Stromal cell of bone marrow (primary cell): ENCODE data around the gene SDF2L1.
"Not testable (repeated sequence)": the region's sequence is repeated elsewhere in the genome, so short reads cannot be mapped to it uniquely, and the experiment has no call there.

Experiments
- DNase-seq: peaks from one replicate; pipeline ENCODE4 v3.0.0-alpha.2; 2012; ENCODE audit warnings: low read depth

Gene SDF2L1

GRCh38 chr22:21636629-21637218 lies 5.4 kb upstream of the SDF2L1 start:
- DNase-seq: no peak

- DNase-seq: not testable (repeated sequence)
Measured at GRCh38 chr22:21637450-21637849, 4.7 kb upstream of the SDF2L1 start.

DNA sequence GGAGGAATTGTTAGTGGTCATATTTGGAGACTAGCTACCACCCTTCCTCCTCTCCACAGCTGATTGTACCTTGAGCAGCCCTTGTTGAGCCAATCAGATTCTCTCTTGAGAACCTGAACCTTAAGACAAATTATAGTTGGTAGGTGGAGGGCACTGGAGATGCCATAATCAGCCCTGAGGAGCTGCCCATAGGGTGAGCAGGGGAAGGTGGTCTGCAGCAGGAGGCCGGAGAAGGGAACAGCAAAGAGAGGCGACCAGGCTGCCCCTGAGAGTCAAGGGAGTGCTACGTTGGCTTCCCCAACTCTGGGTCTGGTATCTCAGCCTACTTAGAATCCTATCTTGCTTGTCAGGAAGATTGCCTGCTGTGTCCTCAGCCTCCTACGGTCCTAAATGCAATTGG lies 2.7 kb upstream of the SDF2L1 start:
- no peak for DNase-seq

GRCh38 chr22:21640810-21641209 lies 1.3 kb upstream of the SDF2L1 start:
- no peak for DNase-seq

DNA sequence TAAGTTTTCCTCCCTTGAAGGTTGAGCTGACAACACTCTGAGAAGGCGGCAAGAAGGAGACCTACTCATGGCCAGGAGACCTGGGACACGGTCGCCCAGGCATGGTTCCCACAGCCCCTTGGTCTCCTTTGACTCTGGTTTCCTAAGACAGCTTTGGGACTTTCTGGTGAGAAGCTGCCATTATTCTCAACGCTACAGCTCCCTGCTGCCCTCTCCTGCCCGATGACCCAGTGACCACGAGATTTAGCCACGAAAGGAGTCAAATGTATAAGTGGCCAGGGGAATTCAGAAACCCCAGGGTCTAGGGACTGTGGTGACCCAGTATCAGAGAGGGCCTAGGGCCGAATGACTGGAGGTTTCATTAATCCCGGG lies 699 bp upstream of the SDF2L1 start:
- no peak for DNase-seq

- DNase-seq: no peak
Measured at GRCh38 chr22:21642584-21643448, 714 bp downstream of the SDF2L1 start.

DNA sequence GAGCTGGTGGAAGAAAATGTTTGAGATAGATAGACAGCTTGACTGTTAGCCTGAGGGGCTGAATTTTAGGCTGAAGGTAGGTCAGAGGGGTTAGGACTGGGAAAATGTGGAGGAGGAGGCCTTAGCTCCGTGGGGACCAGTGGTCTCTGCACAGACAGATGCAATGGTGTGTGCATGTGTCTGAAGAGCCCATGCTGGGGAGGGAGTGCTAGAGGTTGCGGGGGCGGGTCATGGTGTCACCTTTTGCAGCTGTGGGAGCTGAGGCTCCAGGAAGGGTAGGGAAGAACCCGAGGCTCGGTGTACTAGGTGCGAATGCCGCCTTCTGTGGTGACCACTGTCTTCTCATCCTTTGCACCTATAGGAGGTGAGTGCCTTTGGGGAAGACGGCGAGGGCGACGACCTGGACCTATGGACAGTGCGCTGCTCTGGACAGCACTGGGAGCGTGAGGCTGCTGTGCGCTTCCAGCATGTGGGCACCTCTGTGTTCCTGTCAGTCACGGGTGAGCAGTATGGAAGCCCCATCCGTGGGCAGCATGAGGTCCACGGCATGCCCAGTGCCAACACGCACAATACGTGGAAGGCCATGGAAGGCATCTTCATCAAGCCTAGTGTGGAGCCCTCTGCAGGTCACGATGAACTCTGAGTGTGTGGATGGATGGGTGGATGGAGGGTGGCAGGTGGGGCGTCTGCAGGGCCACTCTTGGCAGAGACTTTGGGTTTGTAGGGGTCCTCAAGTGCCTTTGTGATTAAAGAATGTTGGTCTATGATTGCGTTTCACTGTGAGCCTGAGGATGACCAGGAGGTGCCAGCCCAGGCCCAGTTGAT lies 1.6 kb downstream of the SDF2L1 start:
- no peak for DNase-seq

DNA sequence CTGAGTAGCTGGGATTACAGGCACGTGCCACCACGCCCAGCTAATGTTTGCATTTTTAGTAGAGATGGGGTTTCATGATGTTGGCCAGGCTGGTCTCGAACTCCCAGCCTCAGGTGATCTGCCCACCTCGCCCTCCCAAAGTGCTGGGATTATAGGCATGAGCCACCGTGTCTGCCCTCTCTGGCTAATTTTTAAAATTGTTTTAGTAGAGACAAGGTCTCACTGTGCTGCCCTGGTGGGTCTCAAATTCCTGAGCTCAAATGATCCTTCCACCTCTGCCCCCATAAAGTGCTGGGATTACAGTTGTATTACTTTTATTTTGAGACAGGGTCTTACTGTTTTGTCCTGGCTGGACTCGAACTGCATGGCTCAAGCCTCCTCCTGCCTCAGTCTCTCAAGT lies 3.4 kb downstream of the SDF2L1 start:
- not testable (repeated sequence) for DNase-seq

DNA sequence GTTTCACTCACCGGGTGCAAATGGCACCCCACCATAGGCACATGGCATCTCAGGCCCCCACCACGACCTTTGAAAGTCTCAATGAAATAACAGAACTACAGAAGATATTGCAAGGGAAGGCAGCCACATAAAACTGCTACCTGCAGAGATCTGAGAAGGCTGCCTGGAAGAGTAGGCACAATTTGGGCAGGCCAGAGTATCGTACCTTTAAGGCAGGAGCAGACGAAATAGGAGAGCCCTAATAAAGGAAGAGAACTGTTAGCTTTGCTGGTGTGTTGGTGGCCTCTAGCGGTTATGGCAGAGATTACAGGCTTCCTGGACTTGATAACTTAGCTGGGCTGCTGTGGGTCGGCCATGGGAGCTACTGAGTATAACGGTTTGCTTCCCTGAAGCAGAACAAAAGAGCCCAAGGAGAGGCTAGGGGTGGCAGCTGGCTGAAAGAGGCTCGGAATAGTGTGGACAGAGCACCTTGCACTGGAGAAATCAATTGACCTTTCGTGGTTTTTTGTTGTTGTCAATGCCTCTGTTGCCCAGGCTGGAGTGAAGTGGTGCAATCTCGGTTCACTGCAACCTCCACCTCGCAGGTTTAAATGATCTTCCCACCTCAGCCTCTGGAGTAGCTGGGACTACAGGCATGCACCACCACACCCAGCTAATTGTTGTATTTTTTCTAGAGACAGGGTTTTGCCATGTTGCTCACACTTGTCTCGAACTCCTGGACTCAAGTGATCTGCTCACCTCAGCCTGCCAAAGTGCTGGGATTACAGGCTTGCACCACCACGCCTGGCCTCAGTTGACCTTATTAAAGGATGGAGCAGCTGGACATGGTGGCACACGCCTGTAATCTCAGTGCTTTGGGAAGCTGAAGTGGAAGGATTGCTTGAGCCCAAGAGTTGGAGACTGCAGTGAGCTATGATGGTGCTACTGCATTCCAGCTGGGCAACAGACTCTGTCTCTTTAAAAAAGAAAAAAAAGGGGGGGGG lies 4.8 kb downstream of the SDF2L1 start:
- peak; percentile 62 for DNase-seq

DNA sequence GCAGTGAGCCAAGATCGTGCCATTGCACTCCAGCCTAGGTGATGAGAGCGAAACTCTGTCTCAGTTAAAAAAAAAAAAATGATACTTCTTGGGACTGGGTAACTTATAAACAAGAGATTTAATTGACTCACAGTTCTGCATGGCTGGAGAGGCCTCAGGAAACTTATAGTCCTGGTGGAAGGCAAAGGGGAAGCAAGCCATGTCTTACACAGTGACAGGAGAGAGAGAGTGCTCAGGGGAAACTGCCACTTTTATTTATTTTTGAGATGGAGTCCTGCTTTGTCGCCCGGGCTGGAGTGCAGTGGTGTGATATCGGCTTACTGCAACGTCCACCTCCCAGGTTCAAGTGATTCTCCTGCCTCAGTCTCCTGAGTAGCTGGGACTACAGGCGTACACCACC lies 8.2 kb downstream of the SDF2L1 start:
- no peak for DNase-seq

DNA sequence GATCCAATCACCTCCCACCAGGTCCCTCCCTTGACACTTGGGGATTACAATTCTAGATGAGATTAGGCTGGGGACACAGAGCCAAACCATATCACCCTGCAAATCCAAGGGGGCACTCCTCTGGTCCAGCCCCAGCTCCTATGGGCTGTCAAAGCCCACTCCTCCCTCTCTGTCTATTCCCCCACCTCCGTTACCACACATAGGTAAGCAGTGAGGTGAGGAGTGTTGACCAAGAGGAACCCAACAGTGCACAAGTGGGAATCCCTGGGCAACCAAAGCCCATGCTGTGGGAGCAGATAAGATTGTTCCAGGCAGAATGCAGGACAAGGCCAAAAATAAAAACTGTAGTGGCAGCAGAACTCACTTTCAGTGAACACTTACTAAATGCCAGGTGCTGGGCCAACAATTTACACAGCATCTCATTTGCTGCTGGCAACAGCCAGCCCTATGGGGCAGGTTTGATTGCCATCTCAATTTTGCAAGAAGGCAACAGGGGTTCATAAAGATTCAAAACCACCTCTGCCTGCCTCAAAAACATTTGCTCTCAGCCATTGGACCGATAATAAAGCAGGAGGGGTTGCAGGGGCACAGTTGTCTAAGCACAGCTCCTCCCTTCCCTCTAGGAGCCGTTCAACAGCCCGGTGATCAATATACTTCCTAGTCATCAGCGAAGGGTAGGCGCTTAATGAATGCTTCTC lies 8.9 kb downstream of the SDF2L1 start:
- no peak for DNase-seq

DNA sequence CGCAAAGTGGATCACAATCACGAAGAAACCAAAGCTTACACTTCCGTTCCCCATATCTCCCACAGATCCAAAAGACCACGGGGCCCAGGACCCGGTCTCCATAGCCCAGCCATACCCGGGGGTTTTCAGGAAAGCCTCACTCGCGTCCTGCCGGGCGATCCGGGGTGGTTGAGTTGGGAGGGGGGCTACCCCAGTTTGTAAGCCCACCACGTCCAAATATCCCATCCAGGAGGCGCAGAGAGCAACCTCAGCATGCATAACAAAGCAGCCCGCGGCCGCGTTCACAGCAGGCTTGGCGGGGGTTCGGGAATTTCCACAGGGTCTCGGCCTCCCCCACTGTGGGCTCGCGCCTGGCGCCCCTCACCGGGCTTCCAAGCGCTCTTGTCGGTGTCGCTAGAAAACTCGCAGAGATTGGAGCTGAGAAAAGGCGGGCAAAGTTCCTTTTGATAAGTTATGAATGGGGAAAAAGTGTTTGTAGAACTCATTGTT lies 9.5 kb downstream of the SDF2L1 start:
- no peak for DNase-seq

GRCh38 chr22:21652010-21652546 lies 10.0 kb downstream of the SDF2L1 start:
- DNase-seq: peak; percentile 78

DNA sequence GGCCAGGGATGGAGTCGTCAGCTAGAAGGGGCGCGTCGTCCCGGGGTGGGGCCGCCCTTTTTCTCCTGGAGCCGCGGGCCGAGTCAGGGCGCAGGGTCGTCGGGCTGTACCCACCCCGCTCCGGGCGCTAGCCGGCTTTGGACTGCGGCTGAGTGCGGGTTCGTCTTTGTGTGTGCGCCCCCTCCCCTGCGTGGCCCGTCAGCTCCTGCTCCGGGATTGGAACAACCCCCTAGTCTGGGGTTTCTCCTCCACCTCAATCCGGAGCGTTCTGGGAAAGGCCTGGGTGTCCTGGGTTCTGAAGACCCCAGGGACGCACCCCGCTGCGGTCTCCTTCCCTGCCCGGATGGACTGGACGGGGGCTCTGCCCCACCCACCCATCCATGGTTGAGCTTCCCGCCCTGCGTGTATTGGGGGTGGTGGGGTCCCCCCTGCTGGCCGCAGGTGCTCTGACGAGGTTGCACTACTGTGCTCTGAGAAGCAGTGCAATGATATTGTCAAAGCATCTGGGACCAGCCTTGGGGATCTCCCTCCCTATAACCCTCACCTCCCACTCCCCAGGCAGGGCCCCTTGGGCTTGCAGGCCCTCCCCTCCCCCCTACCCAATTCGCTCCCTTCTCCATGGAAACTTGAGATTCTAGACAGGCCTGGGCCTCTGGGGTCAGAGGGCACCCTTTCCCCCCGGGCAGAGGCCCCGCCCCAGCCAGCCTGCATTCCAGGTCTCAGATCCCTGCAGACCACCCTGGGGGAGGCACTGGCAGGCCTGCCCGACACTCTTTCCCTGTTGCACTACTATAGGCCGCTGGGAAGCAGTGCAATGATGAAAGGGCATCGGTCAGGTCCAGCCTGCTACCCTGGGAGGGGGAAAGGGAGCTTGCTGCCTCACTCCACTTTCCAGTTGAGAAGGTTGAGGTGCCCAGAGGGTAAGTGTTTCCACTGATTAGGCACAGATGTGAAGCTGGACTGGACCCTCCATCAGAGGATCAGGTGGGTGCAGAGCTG lies 10.7 kb downstream of the SDF2L1 start:
- DNase-seq: no peak

- DNase-seq: no peak
Measured at GRCh38 chr22:21657020-21657359, 14.9 kb downstream of the SDF2L1 start.

DNA sequence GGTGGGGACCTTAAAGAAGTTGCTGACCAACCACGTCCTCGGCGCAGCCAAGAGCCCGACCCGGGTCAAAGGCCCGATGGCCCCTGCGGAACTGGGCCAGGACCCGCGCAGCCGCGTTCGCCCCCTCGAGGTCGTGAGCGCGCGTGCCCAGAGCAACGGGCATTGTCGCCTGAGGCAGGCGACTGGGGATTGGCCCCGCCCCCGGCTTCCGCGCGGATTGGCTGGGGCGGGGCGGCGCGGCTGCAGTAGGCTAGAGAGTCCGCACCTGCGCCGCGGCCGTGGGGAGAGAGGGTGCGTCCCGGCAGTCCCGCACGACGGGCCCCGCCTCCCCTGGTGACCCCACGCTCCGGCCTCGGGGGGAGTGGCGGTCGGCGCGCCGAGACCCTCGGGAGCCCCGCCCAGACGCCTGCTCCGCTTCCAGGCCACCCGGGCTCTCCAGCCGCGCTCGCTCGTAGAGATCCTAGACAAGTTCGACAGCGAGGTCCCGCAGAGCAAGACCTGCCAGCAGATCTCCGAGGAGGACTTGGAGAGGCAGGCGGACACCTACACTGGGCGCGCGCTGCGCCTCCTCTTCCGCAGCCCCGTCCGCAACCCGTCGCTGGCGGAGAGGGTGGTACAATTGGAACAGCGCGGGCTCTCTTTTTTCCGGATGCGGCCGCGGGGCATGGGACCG lies 15.4 kb downstream of the SDF2L1 start:
- DNase-seq: no peak

- no peak for DNase-seq
Measured at GRCh38 chr22:21659864-21660525, 17.9 kb downstream of the SDF2L1 start.

GRCh38 chr22:21660904-21661303 lies 18.8 kb downstream of the SDF2L1 start:
- DNase-seq: no peak
